HG03558 (cell line): ENCODE results near the gene TRPV2.

Source experiments
- ATAC-seq: cut with Tn5 transposase; IDR thresholded peaks from one replicate; pipeline ENCODE4 v1.9.1; 2021; ENCODE audit warnings: moderate number of reproducible peaks; ENCODE audit not compliant: unreplicated experiment; ENCODE audit errors: extremely low read depth

Gene TRPV2

GRCh38 chr17:16453493-16453851 lies 38.1 kb downstream of the TRPV2 start:
- no peak for ATAC-seq

DNA sequence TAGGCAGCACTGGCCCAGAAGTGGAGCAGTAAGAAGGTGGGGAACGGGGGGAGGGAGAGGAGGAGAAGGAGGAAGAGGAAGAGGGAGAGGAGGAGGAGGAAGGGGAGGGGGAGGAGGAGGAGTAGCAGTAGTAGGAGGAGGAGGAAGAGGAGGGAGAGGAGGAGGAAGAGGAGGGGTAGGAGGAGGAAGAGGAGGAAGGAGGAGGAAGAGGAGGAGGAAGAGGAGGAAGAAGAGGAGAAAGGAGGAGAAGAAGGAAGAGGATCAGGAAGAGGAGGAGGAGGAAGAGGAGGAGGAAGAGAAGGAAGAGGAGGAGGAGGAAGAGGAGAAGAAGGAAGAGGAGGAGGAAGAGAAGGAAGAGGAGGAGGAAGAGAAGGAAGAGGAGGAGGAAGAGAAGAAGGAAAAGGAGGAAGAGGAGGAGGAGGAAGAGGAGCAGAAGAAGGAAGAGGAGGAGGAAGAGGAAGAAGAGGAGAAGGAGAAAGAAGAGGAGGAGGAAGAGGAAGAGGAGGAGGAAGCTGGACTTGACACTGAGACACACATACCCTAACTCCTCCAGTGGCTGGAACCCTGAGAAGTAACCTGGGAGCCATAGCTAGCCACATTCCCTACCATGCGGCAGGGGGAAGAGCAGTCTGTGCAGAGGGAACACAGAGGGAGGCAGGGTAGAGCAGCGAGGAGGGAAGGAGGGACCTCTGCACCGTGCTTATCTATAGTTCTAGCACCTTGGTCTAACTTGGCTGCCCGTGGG lies 40.8 kb downstream of the TRPV2 start:
- ATAC-seq = no peak

- no peak for ATAC-seq
Measured at GRCh38 chr17:16456742-16457316, 41.5 kb downstream of the TRPV2 start.

DNA sequence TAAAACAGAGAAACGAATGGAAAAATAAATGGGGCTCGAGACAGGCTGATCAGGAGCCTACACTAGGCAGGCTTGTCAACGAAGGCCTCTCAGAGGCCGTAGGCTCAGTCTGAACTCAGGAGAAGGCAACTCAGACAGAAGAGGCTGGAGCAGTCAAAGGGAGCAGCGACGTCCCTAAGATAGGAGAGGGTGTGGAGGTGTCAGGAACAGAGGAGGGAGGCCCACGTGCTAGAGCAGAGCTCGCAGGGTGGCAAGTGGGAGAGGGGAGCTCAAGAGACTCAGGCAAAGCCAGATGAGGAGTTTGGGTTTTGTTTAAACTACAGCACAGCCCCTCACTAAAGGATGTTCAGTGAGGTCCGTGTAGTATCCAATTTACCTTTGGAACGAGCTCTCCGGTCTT lies 43.9 kb downstream of the TRPV2 start:
- no peak for ATAC-seq

- no peak for ATAC-seq
Measured at GRCh38 chr17:16459855-16460550, 44.6 kb downstream of the TRPV2 start.

DNA sequence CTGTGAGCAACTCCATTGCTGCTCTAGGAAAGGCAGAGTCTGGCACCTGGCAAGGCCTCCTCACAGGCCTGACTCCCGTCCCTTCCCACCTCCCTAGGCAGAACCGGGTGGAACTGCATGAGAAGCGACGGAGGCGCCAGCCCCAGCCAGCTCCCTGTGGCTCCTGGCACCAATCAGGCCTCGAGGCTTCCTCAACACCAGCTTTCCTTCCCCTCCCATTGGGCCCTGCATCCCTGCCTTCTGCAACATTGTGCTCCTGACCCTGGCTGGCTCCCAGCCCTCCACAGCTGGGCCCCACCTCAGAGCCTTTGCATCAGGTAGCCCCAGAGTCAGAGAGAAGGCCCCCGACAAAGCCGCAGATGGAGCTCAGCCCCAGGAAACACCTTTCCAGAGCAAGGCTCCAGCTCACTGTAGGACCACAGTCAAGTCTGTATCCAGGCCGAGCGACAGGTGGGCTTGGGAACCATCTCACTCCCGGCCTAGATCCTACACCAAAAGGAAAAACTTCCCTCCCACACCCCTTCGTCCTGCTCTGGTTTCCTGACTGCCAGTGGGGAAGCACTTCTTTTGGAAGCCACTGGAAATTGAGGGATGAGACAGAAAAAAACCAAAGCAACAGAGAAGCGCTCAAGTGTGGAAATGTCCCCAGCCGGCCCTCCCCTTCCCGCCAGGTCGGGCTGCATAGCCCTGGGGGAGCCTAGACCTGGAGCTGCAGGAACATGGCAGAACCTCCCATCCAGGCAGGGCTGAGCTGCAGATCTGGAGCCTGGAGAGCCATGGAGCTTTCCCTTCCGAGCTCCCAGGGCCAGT lies 45.6 kb downstream of the TRPV2 start:
- no peak for ATAC-seq

DNA sequence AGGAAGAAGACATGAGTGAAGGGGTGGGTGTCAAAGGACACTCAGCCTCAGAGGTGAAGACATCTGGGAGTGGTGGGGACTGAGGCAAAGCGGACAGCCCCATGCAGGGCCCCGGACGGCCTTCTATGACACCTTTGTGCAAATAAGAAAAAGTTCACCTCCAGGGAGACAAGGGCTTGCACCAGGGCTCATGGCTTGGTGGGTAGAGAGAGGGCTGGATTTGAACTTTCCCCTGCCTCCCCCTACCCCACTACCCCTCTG lies 46.2 kb downstream of the TRPV2 start:
- ATAC-seq = no peak

GRCh38 chr17:16462070-16462864 lies 46.9 kb downstream of the TRPV2 start:
- no peak for ATAC-seq

DNA sequence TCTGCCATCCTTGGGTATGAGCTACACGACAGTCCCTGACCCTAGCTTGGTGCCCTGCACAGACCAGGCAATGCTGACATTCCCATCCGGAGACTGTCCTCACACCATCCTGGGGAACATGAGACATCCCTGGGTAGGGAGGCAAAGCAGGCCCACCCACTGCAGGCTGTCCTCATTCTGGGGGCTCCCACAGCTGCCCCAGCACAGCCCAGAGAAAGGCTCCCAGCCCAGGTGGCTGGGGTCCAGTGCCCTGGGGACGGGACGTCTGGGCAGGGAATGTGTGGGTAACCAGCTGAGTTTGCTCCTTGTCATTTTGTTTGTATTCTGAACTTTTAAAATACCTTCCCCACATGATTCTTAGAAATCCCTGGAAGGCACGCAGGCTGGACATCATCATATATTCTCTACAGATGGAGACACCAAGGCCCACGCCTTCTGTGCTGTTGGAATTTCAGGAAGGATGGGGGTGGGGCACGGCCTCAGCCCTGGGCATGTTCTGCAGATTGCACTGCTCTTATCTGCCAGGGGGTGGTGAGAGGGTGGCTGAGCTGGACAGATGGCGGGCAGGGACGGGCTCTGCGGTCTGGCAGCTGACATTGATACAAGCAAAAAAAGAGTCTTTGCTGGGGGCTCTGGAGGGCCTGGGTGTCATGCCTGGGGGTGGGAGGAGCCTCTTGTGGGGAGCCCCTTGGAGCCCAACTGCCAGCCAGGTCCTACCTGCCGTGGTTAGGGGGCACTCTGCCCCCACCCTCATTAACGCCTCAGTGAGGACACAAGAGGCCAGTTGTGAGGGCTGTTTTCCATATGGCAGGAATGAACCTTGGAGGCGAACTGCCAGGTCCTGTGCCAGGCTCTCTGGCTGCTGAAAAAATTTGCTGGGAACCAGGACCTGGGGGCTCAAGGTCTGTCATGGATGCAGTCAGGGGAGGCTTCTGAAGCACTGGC lies 48.3 kb downstream of the TRPV2 start:
- no peak for ATAC-seq

DNA sequence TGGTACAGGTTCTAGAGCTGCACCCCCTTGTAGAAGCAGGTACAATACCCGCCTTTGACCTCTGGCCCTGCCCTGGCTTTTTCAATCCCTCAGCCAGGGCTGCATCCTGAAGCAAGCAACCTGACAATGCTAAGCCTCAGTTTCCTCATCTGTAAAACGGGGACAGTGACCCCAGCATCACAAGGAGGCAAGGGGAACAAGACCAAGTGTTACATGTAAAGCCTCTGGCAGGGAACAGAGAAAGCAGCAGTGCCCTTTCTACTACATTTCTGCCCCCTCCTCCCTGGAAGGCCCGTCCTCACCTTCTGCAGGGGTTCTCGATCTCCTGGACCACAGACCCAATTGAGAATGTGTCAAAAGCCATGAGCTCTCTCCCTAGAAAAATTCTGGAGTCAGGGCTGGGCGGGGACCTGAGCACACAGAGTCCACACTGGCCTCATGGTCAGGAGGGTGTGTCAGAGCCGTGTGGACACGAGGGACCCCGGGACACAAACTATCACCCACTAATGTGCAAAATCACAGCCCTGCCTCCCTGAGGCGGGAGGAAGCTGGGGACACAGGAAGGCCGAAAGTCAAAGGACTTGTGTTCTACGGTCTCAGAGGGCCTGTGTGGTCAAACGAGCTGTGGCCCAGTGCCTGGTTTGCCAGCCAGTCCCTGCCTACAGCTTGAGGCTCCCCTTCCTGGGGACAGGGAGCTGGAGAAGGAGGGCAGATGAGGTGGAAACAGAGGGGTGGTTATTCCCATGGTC lies 49.1 kb downstream of the TRPV2 start:
- ATAC-seq = no peak

- no peak for ATAC-seq
Measured at GRCh38 chr17:16465052-16465312, 49.6 kb downstream of the TRPV2 start.

GRCh38 chr17:16465861-16466338 lies 50.5 kb downstream of the TRPV2 start:
- no peak for ATAC-seq

DNA sequence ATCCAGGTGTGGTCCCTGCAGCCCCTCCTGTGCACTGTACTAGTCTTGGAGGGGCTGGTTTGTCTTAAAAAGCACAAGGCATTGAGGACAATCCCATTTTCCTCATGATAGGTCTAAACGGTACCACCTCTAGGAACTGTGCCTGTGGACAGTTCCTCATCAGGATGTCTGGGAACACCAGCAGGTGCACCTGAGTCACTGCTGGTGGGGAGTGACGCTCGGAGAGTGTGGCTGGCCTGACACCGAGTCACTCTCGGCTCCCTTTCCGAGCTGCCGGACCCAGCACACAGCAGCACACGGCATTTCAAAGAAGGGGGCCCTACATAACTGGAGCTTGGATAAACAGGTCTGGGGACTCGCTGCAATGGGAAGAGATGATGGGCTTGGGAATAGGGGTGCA lies 51.0 kb downstream of the TRPV2 start:
- no peak for ATAC-seq

DNA sequence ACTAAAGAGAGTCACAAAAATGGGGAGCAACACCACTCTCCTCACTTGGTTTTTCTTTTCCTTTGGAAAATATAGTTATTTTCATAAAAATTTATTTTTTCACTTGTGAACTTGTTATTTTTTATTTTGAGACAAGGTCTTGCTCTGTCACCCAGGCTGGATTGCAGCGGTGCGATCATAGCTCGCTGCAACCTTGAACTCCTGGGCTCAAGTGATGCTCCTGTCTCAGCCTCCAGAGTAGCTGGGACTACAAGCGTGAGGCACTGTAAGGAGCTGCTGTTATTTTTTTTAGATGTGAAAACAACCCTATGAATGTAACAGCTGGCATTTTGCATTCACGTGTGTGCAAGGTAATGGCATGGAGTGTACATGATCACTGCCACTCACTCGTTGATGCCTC lies 51.7 kb downstream of the TRPV2 start:
- no peak for ATAC-seq

GRCh38 chr17:16467886-16468285 lies 52.5 kb downstream of the TRPV2 start:
- no peak for ATAC-seq

GRCh38 chr17:16468428-16468992 lies 53.1 kb downstream of the TRPV2 start:
- ATAC-seq = no peak

DNA sequence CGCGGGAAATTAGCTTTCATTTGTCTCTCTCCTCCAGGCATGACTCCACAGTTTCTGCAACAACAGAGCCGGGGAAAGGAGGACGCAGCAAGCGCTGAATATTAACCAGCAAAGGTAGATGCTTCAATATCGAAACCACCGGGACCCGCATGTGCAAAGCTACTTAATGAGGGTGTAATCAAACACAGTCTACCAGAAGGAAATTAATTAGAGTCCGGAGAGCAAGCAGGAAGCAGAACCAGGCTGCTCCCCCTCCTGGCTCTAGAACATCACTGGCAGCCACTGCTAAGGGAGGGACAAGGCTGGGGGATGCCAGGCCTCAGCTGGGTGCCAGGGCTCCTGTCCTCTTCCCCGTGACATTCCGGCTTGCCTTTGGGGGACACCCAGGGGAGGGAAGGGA lies 54.9 kb downstream of the TRPV2 start:
- no peak for ATAC-seq

DNA sequence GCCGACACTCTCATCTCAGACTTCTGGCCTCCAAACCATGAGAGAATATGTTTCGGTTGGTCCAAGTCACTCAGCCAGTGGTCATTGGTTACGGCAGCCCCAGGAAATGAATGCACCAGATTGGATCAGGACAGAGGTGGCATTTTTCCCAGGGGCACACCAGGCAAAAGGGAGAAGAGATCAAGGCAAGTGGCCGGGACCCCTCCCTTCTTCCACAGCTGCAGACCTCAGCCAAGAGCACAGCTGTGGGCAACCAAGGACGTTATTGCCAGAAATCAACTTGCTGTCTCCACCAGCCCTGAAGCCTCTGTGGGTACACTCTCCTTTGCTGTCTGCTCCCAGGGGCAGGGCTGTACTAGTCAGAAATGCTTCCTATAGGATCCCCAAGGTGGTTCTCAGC lies 55.9 kb downstream of the TRPV2 start:
- ATAC-seq = no peak
